ENCODE results near the gene FAR1.
A peak's percentile ranks its signal among the peaks of the same experiment; 100 is the strongest.
"Not testable (repeated sequence)": the region's sequence is repeated elsewhere in the genome, so short reads cannot be mapped to it uniquely, and the experiment has no call there.

Gene FAR1

GRCh38 chr11:13668102-13668956 is at the start of gene FAR1:
FAR1 (plus strand) TSS chr11:13668668; CDS start chr11:13694766, 26,098 bp downstream.
- DNase-seq, result peak; percentile 99

DNA sequence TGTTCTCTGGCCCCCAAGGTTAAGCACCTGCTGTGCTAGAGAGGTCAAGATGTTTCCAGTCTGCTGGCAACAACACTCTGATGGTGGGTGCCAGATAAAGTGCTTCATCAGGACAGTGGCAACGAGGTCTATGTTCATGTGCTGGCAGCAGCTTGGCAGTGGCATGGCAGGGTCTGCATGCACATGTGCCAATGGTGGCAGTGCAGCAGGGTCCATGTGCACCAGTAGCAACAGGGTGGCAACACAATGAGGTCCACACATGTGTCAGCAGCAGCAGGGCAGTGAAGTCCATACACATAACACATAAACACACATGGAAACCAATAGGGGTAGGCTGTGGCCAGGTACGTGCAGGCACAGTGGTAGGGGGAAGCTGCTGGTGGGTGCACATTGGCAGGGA is 48.4 kb upstream of the FAR1 start:
- DNase-seq, result no peak

DNA sequence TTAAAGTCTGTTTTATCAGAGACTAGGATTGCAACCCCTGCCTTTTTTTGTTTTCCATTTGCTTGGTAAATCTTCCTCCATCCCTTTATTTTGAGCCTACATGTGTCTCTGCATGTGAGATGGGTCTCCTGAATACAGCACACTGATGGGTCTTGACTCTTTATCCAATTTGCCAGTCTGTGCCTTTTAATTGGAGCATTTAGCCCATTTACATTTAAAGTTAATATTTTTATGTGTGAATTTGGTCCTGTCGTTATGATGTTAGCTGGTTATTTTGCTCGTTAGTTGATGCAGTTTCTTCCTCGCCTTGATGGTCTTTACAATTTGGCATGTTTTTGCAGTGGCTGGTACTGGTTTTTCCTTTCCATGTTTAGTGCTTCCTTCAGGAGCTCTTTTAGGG is 41.6 kb upstream of the FAR1 start:
- DNase-seq, result not testable (repeated sequence)

DNA sequence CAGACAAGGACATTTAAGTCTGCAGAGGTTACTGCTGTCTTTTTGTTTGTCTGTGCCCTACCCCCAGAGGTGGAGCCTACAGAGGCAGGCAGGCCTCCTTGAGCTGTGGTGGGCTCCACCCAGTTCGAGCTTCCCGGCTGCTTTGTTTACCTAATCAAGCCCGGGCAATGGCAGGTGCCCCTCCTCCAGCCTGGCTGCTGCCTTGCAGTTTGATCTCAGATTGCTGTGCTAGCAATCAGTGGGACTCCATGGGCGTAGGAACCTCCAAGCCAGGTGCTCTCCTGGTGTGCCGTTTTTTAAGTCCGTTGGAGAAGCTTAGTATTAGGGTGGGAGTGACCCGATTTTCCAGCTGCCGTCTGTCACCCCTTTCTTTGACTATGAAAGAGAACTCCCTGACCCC is 39.8 kb upstream of the FAR1 start:
- not testable (repeated sequence) for DNase-seq

DNA sequence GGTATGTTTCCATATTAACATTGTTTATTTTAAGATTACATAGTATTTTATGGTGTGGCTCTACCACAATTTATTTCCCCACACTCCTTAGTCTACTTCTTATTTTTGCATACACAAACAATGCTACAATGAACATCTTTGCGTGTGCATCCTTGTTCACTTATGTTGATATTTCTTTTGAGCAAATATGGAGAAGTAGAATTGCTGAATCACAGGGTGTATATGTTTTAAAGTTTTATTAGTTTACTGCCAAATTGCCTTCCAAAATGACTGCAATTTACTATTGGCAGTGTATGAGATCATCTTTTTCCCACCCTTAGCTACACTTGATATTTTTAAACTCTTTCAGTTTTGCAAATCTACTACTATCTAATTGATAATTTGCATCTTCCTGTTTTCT is 38.7 kb upstream of the FAR1 start:
- DNase-seq, result no peak

- DNase-seq, result no peak
Measured at GRCh38 chr11:13635290-13635689, 33.2 kb upstream of the FAR1 start.

GRCh38 chr11:13635804-13636203 is 32.7 kb upstream of the FAR1 start:
- no peak for DNase-seq

DNA sequence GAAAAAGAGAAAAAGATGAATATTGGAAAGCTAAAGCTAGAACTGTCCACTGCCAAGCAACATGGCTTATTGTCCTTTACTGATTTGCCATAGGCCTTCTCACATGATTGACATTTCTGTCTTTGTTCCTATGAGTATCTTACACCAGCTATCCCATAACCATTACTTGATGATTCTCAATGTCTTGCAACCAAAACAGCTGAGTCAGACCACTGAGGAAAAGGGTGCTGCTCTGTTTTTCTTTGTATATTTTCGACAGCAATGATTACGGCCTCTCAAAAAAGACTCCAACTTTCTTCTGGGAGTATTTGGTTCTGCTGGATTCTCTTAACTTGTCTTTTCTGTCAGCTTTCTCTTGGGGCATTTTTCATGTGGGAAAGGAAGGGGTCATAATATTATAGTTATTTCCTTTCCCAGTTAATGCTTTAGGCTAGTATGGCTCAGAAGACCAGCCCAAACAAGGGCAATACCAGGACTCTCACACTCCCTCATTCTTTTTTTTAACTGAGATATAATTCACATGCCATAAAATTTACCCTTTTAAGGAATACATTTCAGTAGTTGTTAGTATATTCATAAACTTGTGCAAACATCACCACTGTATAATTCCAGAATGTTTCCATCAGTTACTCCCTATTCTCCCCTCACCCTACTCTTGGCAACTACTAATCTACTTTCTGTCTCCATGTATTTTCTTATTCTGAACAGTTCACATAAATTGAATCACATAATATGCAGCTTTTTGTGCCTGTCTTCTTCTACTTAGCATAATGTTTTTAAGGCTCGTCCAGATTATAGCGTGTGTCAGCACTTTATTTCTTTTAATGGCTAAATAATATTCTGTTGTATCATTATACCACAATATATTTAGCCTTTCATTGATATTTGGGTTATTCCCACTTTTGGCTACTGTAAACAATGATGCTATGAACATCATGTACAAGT is 31.1 kb upstream of the FAR1 start:
- no peak for DNase-seq

GRCh38 chr11:13638422-13638821 is 30.0 kb upstream of the FAR1 start:
- DNase-seq, result no peak

- no peak for DNase-seq
Measured at GRCh38 chr11:13644997-13645687, 23.3 kb upstream of the FAR1 start.

DNA sequence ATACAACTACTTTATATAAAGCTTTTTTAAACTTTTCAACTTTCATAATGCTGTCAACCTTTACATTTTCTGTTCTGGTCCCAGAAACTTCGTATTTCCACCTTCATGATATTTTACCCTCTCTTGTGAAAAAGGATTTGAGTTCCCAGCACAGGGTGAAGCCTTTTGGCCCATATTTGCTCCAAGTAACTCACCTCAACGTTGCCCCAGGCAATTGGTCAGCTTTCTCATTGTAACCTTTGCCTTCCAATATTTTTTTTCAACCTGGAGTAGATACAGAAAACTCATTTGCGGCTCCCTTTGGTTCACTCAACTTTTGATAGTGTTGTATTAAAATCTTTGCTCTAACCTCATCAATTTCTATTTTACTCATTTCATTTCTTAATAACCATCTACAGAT is 21.1 kb upstream of the FAR1 start:
- DNase-seq, result no peak

- no peak for DNase-seq
Measured at GRCh38 chr11:13649619-13650018, 18.8 kb upstream of the FAR1 start.

DNA sequence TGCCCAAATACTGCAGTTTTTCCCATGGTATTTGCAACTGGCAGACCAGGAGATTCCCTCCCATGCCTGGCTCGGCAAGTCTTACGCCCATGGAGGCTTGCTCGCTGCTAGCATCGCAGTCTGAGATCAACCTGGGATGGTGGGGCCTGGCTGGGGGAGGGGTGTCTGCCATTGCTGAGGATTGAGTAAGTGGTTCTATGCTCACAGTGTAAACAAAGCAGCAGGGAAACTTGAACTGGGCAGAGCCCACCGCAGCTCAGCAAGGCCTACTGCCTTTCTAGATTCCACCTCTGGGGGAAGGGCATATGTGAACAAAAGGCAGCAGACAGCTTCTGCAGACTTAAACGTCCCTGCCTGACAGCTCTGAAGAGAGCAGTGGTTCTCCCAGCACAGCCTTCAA is 17.0 kb upstream of the FAR1 start:
- not testable (repeated sequence) for DNase-seq

- DNase-seq, result no peak
Measured at GRCh38 chr11:13661074-13661623, 7.3 kb upstream of the FAR1 start.

DNA sequence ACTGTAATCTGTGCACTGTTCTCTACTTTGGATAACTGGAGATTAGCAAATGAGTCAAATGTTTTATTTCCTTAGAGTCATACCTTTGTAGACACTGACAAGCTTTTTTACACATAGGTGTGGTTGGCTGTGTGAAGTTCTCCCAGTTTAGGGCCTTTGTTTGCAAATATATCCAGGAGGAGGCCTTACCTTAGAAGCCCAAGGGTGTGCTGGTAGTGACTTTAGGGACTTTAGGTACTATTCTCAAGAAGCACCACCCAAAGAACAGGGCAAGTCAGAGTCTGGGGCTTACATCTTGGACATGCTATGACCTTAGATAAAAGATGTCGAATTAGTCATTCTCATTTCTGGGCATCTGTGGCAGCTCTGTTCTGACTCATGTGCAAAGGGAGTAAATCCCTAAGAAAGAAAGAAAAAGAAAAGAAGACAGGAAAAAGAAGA is 4.8 kb upstream of the FAR1 start:
- DNase-seq, result no peak

GRCh38 chr11:13664351-13664750 is 4.1 kb upstream of the FAR1 start:
- no peak for DNase-seq

GRCh38 chr11:13666708-13667107 is 1.8 kb upstream of the FAR1 start:
- no peak for DNase-seq

DNA sequence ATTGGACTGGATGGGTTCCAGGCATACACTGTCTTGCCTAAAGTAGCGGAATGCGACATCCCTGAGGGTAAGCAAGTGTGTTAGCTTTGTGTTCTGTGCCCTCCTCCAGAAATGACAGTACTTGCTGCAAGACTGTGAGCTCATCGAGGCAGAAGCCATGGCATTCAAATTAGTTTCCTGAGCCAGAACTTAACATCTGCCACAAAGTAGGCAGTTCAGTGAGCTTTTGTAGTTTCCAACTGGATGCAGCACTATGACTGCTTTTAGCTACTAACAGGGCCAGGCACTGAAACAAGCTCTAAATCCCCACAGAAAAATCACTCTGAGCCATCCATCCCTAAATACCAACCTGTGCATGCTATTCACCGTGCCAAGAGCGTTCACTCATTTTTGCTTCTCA is 1.2 kb upstream of the FAR1 start:
- peak; percentile 38 for DNase-seq

DNA sequence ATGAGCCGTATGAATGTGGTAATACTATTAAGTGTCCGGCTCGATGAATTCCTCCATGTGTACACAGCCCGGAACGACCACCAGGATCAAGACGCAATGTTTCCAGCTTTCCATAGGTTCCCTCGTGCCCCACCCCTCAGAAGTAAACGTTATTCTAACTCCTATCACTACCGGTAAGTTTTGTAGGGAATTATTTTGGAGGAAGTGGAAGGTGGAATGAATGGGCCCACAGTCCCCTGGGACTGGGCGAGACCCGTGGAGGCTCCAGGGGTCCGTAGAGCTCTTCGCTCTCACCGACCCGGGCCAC is 720 bp upstream of the FAR1 start:
- DNase-seq, result no peak

GRCh38 chr11:13668957-13669521 is 571 bp downstream of the FAR1 start:
- DNase-seq, result peak; percentile 70

DNA sequence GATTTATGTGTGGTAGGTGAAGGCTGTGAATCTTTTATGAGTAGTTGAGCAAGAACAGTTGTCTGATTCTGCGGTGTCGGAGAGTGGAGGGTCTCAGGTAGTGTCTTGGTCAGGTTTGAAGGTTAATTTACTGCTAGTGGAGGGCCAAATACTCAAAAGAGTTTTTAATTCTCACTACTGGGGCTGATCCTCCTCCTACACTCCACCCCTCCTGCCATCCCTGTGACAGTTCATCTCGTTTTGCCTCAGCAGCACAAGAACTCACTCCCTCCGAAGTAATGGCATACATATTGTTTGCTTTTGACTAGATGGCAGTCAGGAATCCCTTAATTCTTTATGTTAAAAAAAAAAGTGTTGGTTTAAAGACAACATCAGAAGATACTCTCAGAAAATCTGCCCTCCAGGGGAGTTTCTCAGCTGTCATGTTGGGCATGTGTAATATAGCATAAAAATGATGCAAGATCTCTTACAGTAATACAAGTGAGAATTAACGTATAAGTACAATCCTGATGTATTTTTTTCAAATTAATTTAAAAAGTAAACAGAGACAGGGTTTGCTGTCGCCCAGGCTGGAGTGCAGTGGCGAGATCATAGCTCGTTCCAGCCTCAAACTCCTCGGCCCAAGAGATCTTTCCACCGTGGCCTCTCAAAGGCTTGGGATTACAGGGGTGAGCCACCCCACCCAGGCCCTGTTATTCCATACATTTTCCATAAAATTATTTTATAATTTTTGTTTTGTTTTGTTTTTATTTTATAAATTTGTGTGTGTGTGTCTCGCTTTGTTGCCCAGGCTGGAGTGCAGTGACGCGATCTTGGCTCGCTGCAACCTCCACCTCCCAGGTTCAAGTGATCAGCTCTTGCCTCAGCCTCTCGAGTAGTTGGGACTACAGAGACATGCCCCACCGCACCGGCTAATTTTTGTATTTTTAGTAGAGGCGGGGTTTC is 1.3 kb downstream of the FAR1 start:
- DNase-seq, result no peak
